Type B pancreatic cell (in vitro differentiated cells): ENCODE measurements around the gene WNT7B. TPM values are rescaled to one million over a fixed set of nuclear protein-coding genes. Genes with fewer than 3 reads are reported as not detected.

Source experiments
- DNase-seq: peaks from one replicate; pipeline ENCODE4 v3.0.0; 2021; ENCODE audit warnings: mixed read lengths; ENCODE audit not compliant: unreplicated experiment; ENCODE audit errors: extremely low spot score
- H3K27ac Mint-ChIP-seq: 2 replicates; pipeline ENCODE4 v1.8.0; 2021; ENCODE audit warnings: mild to moderate bottlenecking, mixed read lengths
- H3K27me3 Mint-ChIP-seq: 2 replicates; pipeline ENCODE4 v1.8.0; 2021; ENCODE audit warnings: mixed read lengths
- H3K36me3 Mint-ChIP-seq: 2 replicates; pipeline ENCODE4 v1.8.0; 2021; ENCODE audit warnings: mixed read lengths
- H3K4me1 Mint-ChIP-seq: one replicate; pipeline ENCODE4 v1.8.0; 2021; ENCODE audit warnings: mixed read lengths; ENCODE audit not compliant: unreplicated experiment
- H3K4me3 Mint-ChIP-seq: 2 replicates; pipeline ENCODE4 v1.8.0; 2021; ENCODE audit warnings: mild to moderate bottlenecking, mixed read lengths
- H3K9me3 Mint-ChIP-seq: 2 replicates; pipeline ENCODE4 v1.8.0; 2021; ENCODE audit warnings: mixed read lengths
- total RNA-seq: library from RNA; stranded (reverse); gene quantifications from 2 replicates; pipeline ENCODE4 v1.2.1, GENCODE V29; 2021; ENCODE audit warnings: low replicate concordance
- TF ChIP-seq, protein P1 (sequence below): fragments of 200-600 bp; sonication (generic); conservative IDR thresholded peaks from 2 replicates; pipeline ENCODE4 v1.5.0; 2021; ENCODE audit warnings: antibody characterized with exemption, mild to moderate bottlenecking

WNT7B gene
- total RNA-seq, 1 donor from 2014 or later = 16.4 TPM

DNA sequence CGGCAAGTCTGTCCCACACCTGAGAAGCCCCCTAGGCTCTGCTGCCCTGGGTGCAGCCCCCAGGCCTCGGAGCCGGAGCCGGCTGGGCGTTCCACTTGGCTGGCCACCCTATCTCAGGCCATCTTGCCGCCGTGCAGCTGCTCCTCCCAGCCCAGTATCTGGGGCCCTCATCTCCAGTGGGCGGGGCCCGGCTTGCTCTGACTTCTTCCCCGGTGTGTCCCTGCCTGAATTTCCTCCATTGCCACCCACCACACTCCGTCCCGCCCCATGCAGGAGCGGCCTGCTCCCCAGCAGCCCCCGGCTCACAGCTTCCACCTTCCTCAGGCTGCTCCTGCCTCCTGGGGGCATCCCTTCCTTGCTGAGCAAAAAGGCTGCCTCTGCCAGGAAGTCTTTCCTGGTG is 46.6 kb downstream of the WNT7B start:
- H3K4me3 Mint-ChIP-seq = no peak overlapping the region
- no peak for DNase-seq
- no peak overlapping the region for H3K27ac Mint-ChIP-seq
- H3K27me3 Mint-ChIP-seq = peaks cover 3% of the 10 kb centered on the region
- H3K9me3 Mint-ChIP-seq = no peaks in the 10 kb centered on the region
- no peaks in the 10 kb centered on the region for H3K4me1 Mint-ChIP-seq
- TF ChIP-seq, protein P1, sequence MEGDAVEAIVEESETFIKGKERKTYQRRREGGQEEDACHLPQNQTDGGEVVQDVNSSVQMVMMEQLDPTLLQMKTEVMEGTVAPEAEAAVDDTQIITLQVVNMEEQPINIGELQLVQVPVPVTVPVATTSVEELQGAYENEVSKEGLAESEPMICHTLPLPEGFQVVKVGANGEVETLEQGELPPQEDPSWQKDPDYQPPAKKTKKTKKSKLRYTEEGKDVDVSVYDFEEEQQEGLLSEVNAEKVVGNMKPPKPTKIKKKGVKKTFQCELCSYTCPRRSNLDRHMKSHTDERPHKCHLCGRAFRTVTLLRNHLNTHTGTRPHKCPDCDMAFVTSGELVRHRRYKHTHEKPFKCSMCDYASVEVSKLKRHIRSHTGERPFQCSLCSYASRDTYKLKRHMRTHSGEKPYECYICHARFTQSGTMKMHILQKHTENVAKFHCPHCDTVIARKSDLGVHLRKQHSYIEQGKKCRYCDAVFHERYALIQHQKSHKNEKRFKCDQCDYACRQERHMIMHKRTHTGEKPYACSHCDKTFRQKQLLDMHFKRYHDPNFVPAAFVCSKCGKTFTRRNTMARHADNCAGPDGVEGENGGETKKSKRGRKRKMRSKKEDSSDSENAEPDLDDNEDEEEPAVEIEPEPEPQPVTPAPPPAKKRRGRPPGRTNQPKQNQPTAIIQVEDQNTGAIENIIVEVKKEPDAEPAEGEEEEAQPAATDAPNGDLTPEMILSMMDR = no peak
- H3K36me3 Mint-ChIP-seq = peaks cover 5% of the 10 kb centered on the region

DNA sequence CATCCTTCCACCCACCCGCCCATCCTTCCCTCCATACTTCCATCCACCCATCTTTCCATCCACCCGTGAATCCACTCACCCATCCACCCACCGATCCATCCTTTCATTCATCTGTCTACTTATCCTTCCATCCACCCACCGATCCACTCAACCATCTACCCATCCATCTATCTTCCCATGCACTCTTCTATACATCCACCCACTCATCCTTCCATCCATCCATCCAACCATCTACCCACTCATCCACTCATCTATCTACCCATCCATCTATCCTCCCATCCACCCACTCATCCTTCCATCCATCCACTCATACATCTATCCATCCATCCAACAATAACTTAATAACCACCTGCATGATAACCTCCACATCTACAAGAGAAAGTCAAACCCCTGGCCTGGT is 47.3 kb downstream of the WNT7B start:
- Mint-ChIP-seq H3K4me3 (no peak overlapping the region), H3K9me3 (no peaks in the 10 kb centered on the region), H3K36me3 (peaks cover 5% of the 10 kb centered on the region), H3K27ac (no peak overlapping the region), H3K27me3 (peaks cover 2% of the 10 kb centered on the region), H3K4me1 (no peaks in the 10 kb centered on the region)
- TF ChIP-seq, protein P1 = no peak
- DNase-seq = no peak

DNA sequence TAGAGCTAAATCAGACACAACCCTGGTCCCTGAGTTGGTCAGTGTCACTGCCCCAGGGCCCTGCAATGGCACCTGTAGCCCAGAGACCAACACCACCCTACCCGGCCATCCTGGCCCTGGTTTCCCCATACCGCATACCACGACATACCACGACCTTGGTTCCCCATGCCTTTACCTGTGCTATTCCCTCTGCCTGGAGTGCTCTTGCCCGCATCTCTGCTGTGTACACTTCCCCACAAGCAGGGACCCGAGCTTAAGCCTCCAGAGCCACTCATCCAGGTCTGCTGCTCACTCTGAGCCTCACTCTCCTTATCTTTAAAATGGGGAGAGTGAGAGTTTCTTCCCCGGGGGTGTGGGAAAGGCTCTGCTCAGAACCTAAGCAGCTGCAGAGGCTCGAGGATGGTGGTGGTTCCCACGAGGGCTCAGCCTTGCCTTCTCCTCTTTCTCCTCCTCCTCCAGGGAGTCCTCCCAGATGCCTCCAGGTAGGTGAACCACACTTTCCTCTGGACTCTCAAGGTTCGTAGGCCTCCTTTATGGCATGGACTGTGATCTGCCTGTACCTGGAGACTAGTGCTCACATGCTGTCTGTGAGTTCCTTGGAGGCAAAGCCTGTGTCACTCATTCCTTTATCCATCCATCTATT is 48.1 kb downstream of the WNT7B start:
- H3K9me3 Mint-ChIP-seq = no peaks in the 10 kb centered on the region
- no peaks in the 10 kb centered on the region for H3K27me3 Mint-ChIP-seq
- no peak for DNase-seq
- H3K27ac Mint-ChIP-seq = no peak overlapping the region
- peaks cover 5% of the 10 kb centered on the region for H3K36me3 Mint-ChIP-seq
- no peak overlapping the region for H3K4me3 Mint-ChIP-seq
- H3K4me1 Mint-ChIP-seq = peaks cover 6% of the 10 kb centered on the region
- TF ChIP-seq, protein P1 = no peak

DNA sequence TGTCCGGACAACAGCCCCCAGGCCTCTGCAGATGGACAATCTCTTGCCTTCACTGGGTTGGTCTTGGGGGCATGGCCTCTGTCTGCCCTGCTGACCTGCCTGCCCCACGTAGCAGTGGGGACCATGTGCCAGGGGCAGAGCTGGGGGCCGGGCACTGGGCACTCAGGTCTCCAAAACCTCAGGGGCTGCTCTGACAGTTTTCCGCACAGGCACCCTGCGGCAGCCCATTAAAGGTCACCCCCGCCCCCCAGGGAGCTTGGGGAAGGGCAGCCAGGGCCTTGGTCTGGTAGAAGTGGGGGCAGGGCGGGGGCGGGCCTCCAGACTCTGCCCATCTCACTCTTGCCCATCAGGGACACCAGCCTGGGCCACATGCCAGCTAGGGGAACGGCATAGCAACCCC is 49.9 kb downstream of the WNT7B start:
- Mint-ChIP-seq H3K27ac (no peak overlapping the region), H3K27me3 (no peaks in the 10 kb centered on the region), H3K9me3 (no peaks in the 10 kb centered on the region)

DNA sequence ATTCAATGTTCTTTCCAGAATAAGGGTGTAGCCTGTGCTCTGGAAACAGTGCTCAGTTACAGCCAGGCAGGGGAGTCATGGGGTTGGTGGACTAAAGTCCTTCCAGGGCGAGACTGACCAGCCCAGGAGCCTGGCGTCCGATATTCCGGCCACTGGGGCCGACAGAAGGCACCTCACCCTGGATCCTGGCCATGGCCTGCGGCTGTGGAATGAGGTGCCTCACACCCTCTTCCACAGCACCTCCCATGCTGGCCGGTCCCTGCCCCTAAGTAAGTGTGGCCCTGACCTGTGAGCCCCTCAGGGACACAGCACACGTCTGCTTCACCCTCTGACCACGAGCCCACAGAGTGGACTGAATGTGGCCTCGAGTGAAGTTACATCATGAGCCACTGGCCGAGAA is 50.5 kb downstream of the WNT7B start:
- Mint-ChIP-seq H3K4me1 (peaks cover 6% of the 10 kb centered on the region), H3K4me3 (no peak overlapping the region), H3K27ac (no peak overlapping the region), H3K9me3 (no peaks in the 10 kb centered on the region), H3K36me3 (peaks cover 5% of the 10 kb centered on the region), H3K27me3 (no peaks in the 10 kb centered on the region)
- TF ChIP-seq, protein P1 = no peak
- DNase-seq = no peak

More for the DNA sequence above, 49.9 kb downstream of the WNT7B start:
- peaks cover 6% of the 10 kb centered on the region for H3K4me1 Mint-ChIP-seq
- TF ChIP-seq, protein P1 = no peak
- peaks cover 5% of the 10 kb centered on the region for H3K36me3 Mint-ChIP-seq
- DNase-seq = no peak
- H3K4me3 Mint-ChIP-seq = no peak overlapping the region
